OCI-LY3 (cell line): Measurements from ENCODE around the gene UBAC2.

Experiments used
- H2AFZ ChIP-seq: fragments of 200-600, 300-600 bp; shearing (Covaris generic); 2 replicates; pipeline ENCODE4 v1.6.0; 2014; ENCODE audit warnings: antibody characterized with exemption, low read depth, low read length
- H3K27ac ChIP-seq: fragments of 200-600, 300-600 bp; sonication (generic); 2 replicates; pipeline ENCODE4 v1.5.1; 2014; ENCODE audit warnings: mild to moderate bottlenecking, low read length, moderate library complexity, mixed read lengths
- H3K27me3 ChIP-seq: fragments of 200-600, 300-600 bp; sonication (generic); 2 replicates; pipeline ENCODE4 v1.6.1; 2014; ENCODE audit warnings: low read depth, low read length, mixed read lengths
- H3K36me3 ChIP-seq: fragments of 200-600, 300-600 bp; sonication (generic); replicated peaks from 2 replicates; pipeline ENCODE3; 2014; ENCODE audit warnings: low read depth, low read length, mixed read lengths
- H3K4me1 ChIP-seq: fragments of 300-600, 200-600 bp; sonication (generic); 2 replicates; pipeline ENCODE4 v1.6.1; 2014; ENCODE audit warnings: low read length, mixed read lengths
- H3K4me2 ChIP-seq: fragments of 200-600, 300-600 bp; sonication (generic); 2 replicates; pipeline ENCODE4 v1.6.1; 2014; ENCODE audit warnings: low read length, mixed read lengths
- H3K4me3 ChIP-seq: fragments of 300-600, 200-600 bp; sonication (generic); 2 replicates; pipeline ENCODE4 v1.5.1; 2014; ENCODE audit warnings: antibody characterized with exemption, mild to moderate bottlenecking, low read length, moderate library complexity
- H3K79me2 ChIP-seq: fragments of 300-600, 200-600 bp; shearing (Covaris generic); 2 replicates; pipeline ENCODE4 v1.6.1; 2014; ENCODE audit warnings: mild to moderate bottlenecking, low read length, mixed read lengths
- H3K9ac ChIP-seq: fragments of 300-600, 200-600 bp; shearing (Covaris generic); 2 replicates; pipeline ENCODE4 v1.6.0; 2014; ENCODE audit warnings: mild to moderate bottlenecking, low read length, moderate library complexity
- H3K9me3 ChIP-seq: fragments of 200-600, 300-600 bp; shearing (Covaris generic); 2 replicates; pipeline ENCODE4 v1.6.1; 2014; ENCODE audit warnings: low read length, mixed read lengths; ENCODE audit not compliant: insufficient read depth
- H4K20me1 ChIP-seq: fragments of 200-600, 300-600 bp; sonication (generic); 2 replicates; pipeline ENCODE4 v1.6.1; 2016; ENCODE audit warnings: low read length, mixed read lengths; ENCODE audit not compliant: insufficient read depth
- CTCF ChIP-seq: fragments of 200-600, 300-600 bp; sonication (generic); IDR thresholded peaks from 2 replicates; pipeline ENCODE4 v1.5.1; 2014; ENCODE audit warnings: antibody characterized with exemption, low read length, low read depth
- EZH2phosphoT487 ChIP-seq: fragments of 200-600 bp; shearing (Covaris generic); IDR thresholded peaks from 2 replicates; pipeline ENCODE4 v1.6.1; 2018; ENCODE audit warnings: antibody characterized with exemption, mixed run types, low read depth

The UBAC2 gene

GRCh38 chr13:99192480-99192879 lies 8.2 kb upstream of the UBAC2 start:
- no peak overlapping the region for H3K4me2 ChIP-seq
- H3K27ac ChIP-seq: no peak overlapping the region
- H3K79me2 ChIP-seq: no peaks in the 10 kb centered on the region
- H3K9me3 ChIP-seq: no peaks in the 10 kb centered on the region
- H2AFZ ChIP-seq: no peak overlapping the region
- H3K4me1 ChIP-seq: no peaks in the 10 kb centered on the region
- TF ChIP-seq EZH2phosphoT487: no peak
- no peak for TF ChIP-seq CTCF
- H3K27me3 ChIP-seq: peaks cover 16% of the 10 kb centered on the region
- no peak overlapping the region for H3K9ac ChIP-seq
- no peak overlapping the region for H3K4me3 ChIP-seq
- H3K36me3 ChIP-seq: no peaks in the 10 kb centered on the region
- H4K20me1 ChIP-seq: no peaks in the 10 kb centered on the region

- no peaks in the 10 kb centered on the region for H3K79me2 ChIP-seq
- no peaks in the 10 kb centered on the region for H3K9me3 ChIP-seq
- no peaks in the 10 kb centered on the region for H4K20me1 ChIP-seq
- TF ChIP-seq CTCF: no peak
- no peaks in the 10 kb centered on the region for H3K36me3 ChIP-seq
- peaks cover 15% of the 10 kb centered on the region for H3K27me3 ChIP-seq
- H3K9ac ChIP-seq: no peak overlapping the region
- no peak overlapping the region for H3K27ac ChIP-seq
- no peak overlapping the region for H3K4me3 ChIP-seq
- no peak overlapping the region for H2AFZ ChIP-seq
- no peak overlapping the region for H3K4me2 ChIP-seq
- no peaks in the 10 kb centered on the region for H3K4me1 ChIP-seq
Measured at GRCh38 chr13:99193152-99193551, 7.5 kb upstream of the UBAC2 start.

- Histone ChIP-seq H3K4me1 (peaks cover 5% of the 10 kb centered on the region), H3K9me3 (no peaks in the 10 kb centered on the region), H2AFZ (no peak overlapping the region), H3K4me3 (no peak overlapping the region), H3K27me3 (peaks cover 8% of the 10 kb centered on the region), H3K9ac (no peak overlapping the region), H3K36me3 (no peaks in the 10 kb centered on the region), H4K20me1 (0 out of 2 replicates have a peak, but pooled peaks cover 2% of the 10 kb centered on the region), H3K79me2 (peaks cover 15% of the 10 kb centered on the region), H3K27ac (no peak overlapping the region), H3K4me2 (no peak overlapping the region)
- no peak for TF ChIP-seq EZH2phosphoT487
- TF ChIP-seq CTCF: peak; percentile 51
Measured at GRCh38 chr13:99196466-99197116, 4.1 kb upstream of the UBAC2 start.

GRCh38 chr13:99197117-99197651 lies 3.5 kb upstream of the UBAC2 start:
- TF ChIP-seq CTCF (no peak), EZH2phosphoT487 (no peak)
- no peak overlapping the region for H2AFZ ChIP-seq
- H3K36me3 ChIP-seq: no peaks in the 10 kb centered on the region
- H3K4me1 ChIP-seq: peaks cover 10% of the 10 kb centered on the region
- H3K9ac ChIP-seq: no peak overlapping the region
- peaks cover 8% of the 10 kb centered on the region for H4K20me1 ChIP-seq
- no peak overlapping the region for H3K4me3 ChIP-seq
- H3K27ac ChIP-seq: no peak overlapping the region
- no peak overlapping the region for H3K4me2 ChIP-seq
- no peaks in the 10 kb centered on the region for H3K9me3 ChIP-seq
- peaks cover 6% of the 10 kb centered on the region for H3K27me3 ChIP-seq
- peaks cover 19% of the 10 kb centered on the region for H3K79me2 ChIP-seq
